HEK293 (cell line): ENCODE data around the gene LAMA2.

Experiments used
- CTCF ChIA-PET: fragments of 350-600 bp; formaldehyde crosslinking; extraction: SDS; loops from one replicate; lab custom pipeline; 2021; ENCODE audit warnings: antibody characterized with exemption; lab: Yijun Ruan, JAX
- POLR2A ChIA-PET: fragments of 300-600 bp; formaldehyde crosslinking; extraction: SDS; loops from one replicate; lab custom pipeline; 2020; ENCODE audit warnings: antibody characterized with exemption, inconsistent platforms; lab: Yijun Ruan, JAX
- H3K27ac ChIP-seq: fragments of 200-500 bp; sonication (Bioruptor generic); 2 replicates; pipeline ENCODE4 v1.5.1; 2014; ENCODE audit warnings: low read depth, low read length, control low read depth, inconsistent platforms; ENCODE audit errors: extremely low read depth
- H3K36me3 ChIP-seq, 2 experiments: fragments of 200-500 bp in 1 of 2; sonication (Bioruptor generic) in 1 of 2; 1 replicate in 1 of 2; 2 replicates in 1 of 2; pipeline ENCODE4 v1.5.1; 2014 to 2017; ENCODE audit warnings: inconsistent platforms in 2 of 2, low read length in 2 of 2; ENCODE audit not compliant: control insufficient read depth in 2 of 2, insufficient read depth in 1 of 2
- H3K4me1 ChIP-seq: fragments of 200-500 bp; sonication (Bioruptor generic); 2 replicates; pipeline ENCODE4 v1.5.1; 2014; ENCODE audit warnings: mild to moderate bottlenecking, low read length, inconsistent platforms; ENCODE audit not compliant: control insufficient read depth, insufficient read depth
- H3K4me3 ChIP-seq: 2 replicates; pipeline ENCODE4 v1.5.1; 2011; ENCODE audit warnings: low read depth, mild to moderate bottlenecking, control low read depth, low read length, moderate library complexity
- H3K9me3 ChIP-seq: fragments of 200-500 bp; sonication (Bioruptor generic); 2 replicates; pipeline ENCODE4 v1.5.1; 2014; ENCODE audit warnings: low read depth, low read length, inconsistent platforms; ENCODE audit not compliant: control insufficient read depth, insufficient read depth
- ATF2 ChIP-seq: fragments of 450-650 bp; formaldehyde crosslinking; IDR thresholded peaks from 2 replicates; pipeline ENCODE4 v1.5.1; 2016; ENCODE audit warnings: missing biosample characterization, missing genetic modification characterization, low read depth
- EGR2 ChIP-seq: fragments of 450-650 bp; formaldehyde crosslinking; IDR thresholded peaks from 2 replicates; pipeline ENCODE4 v1.5.1; 2016; ENCODE audit warnings: low read depth, missing biosample characterization, missing genetic modification characterization
- GLIS2 ChIP-seq: fragments of 450-650 bp; formaldehyde crosslinking; IDR thresholded peaks from 2 replicates; pipeline ENCODE4 v1.5.1; 2016; ENCODE audit warnings: missing biosample characterization, missing genetic modification characterization
- PRDM1 ChIP-seq: fragments of 450-650 bp; formaldehyde crosslinking; IDR thresholded peaks from 2 replicates; pipeline ENCODE4; 2016; ENCODE audit warnings: missing biosample characterization, missing genetic modification characterization
- PRDM2 ChIP-seq: fragments of 450-650 bp; formaldehyde crosslinking; IDR thresholded peaks from 2 replicates; pipeline ENCODE4 v1.5.1; 2016; ENCODE audit warnings: missing biosample characterization, missing genetic modification characterization, borderline replicate concordance
- ZBTB44 ChIP-seq: fragments of 450-650 bp; IDR thresholded peaks from 2 replicates; pipeline ENCODE4 v1.5.1; 2018; ENCODE audit warnings: missing biosample characterization, mild to moderate bottlenecking, missing genetic modification characterization
- ZFP37 ChIP-seq: fragments of 450-650 bp; formaldehyde crosslinking; IDR thresholded peaks from 2 replicates; pipeline ENCODE4 v1.5.1; 2016; ENCODE audit warnings: missing biosample characterization, missing genetic modification characterization
- ZNF133 ChIP-seq: fragments of 450-650 bp; formaldehyde crosslinking; IDR thresholded peaks from 2 replicates; pipeline ENCODE4 v1.5.1; 2016; ENCODE audit warnings: missing biosample characterization, missing genetic modification characterization
- ZNF16 ChIP-seq: fragments of 450-650 bp; formaldehyde crosslinking; IDR thresholded peaks from 2 replicates; pipeline ENCODE4 v1.5.1; 2016; ENCODE audit warnings: low read depth, missing biosample characterization, missing genetic modification characterization
- ZNF311 ChIP-seq: fragments of 450-650 bp; formaldehyde crosslinking; IDR thresholded peaks from 2 replicates; pipeline ENCODE4 v1.5.1; 2017; ENCODE audit warnings: missing biosample characterization, missing genetic modification characterization, borderline replicate concordance
- ZNF366 ChIP-seq: fragments of 450-650 bp; formaldehyde crosslinking; conservative IDR thresholded peaks from 2 replicates; pipeline ENCODE4 v1.5.1; 2016; ENCODE audit warnings: missing biosample characterization, missing genetic modification characterization
- ZNF501 ChIP-seq: fragments of 450-650 bp; formaldehyde crosslinking; IDR thresholded peaks from 2 replicates; pipeline ENCODE4 v1.5.1; 2016; ENCODE audit warnings: missing biosample characterization, missing genetic modification characterization
- ZNF514 ChIP-seq: fragments of 450-650 bp; formaldehyde crosslinking; IDR thresholded peaks from 2 replicates; pipeline ENCODE4 v1.5.1; 2016; ENCODE audit warnings: missing biosample characterization, missing genetic modification characterization
- ZNF580 ChIP-seq: fragments of 450-650 bp; formaldehyde crosslinking; IDR thresholded peaks from 2 replicates; pipeline ENCODE4 v1.5.1; 2016; ENCODE audit warnings: missing biosample characterization, missing genetic modification characterization
- ZNF585B ChIP-seq: fragments of 450-650 bp; formaldehyde crosslinking; IDR thresholded peaks from 2 replicates; pipeline ENCODE4 v1.5.1; 2016; ENCODE audit warnings: missing biosample characterization, missing genetic modification characterization
- ZNF660 ChIP-seq: fragments of 450-650 bp; IDR thresholded peaks from 2 replicates; pipeline ENCODE4 v1.5.1; 2018; ENCODE audit warnings: missing biosample characterization, mild to moderate bottlenecking, missing genetic modification characterization
- ZNF76 ChIP-seq: fragments of 450-650 bp; formaldehyde crosslinking; IDR thresholded peaks from 2 replicates; pipeline ENCODE4; 2016; ENCODE audit warnings: low read depth, missing biosample characterization, missing genetic modification characterization, borderline replicate concordance

The LAMA2 gene

GRCh38 chr6:129382916-129383315 lies 500.0 kb downstream of the LAMA2 start:
- H3K4me1 ChIP-seq: no peaks in the 10 kb centered on the region
- H3K9me3 ChIP-seq: no peaks in the 10 kb centered on the region
- ChIA-PET POLR2A (no interaction called here), CTCF (interaction anchor here (1.4 kb wide), 1 partner anchor 12 kb away, joined by 5 read pairs; no protein-coding TSS in a partner anchor)
- no peak for TF ChIP-seq ZNF580
- no peak for TF ChIP-seq ZNF660
- H3K36me3 ChIP-seq: no peaks in the 10 kb centered on the region
- no peak overlapping the region for H3K27ac ChIP-seq
- H3K4me3 ChIP-seq: no peak overlapping the region

GRCh38 chr6:129385117-129385516 lies 502.2 kb downstream of the LAMA2 start:
- CTCF ChIA-PET: no interaction called here
- TF ChIP-seq ZNF366 (tag by site-specific recombination) (peak; percentile 61), ZNF660 (no peak), PRDM2 (tag by site-specific recombination) (no peak), ATF2 (no peak), PRDM1 (tag by site-specific recombination) (peak; percentile 61; the same call in 1 of the 2 replicates), ZNF76 (tag by site-specific recombination) (no peak), ZNF501 (tag by site-specific recombination) (no peak), ZNF514 (tag by site-specific recombination) (no peak), ZNF311 (no peak), EGR2 (no peak), ZBTB44 (tag by site-specific recombination) (no peak)
- H3K36me3 ChIP-seq: no peaks in the 10 kb centered on the region
- no peaks in the 10 kb centered on the region for H3K4me1 ChIP-seq
- no peak overlapping the region for H3K27ac ChIP-seq
- POLR2A ChIA-PET: no interaction called here
- H3K9me3 ChIP-seq: no peaks in the 10 kb centered on the region
- no peak overlapping the region for H3K4me3 ChIP-seq

- no peak overlapping the region for H3K4me3 ChIP-seq
- ChIA-PET CTCF (interaction anchor here (0.7 to 1.4 kb wide), 2 partner anchors 13 to 20 kb away, joined by 3 to 6 read pairs; no protein-coding TSS in a partner anchor), POLR2A (no interaction called here)
- no peaks in the 10 kb centered on the region for H3K9me3 ChIP-seq
- H3K27ac ChIP-seq: no peak overlapping the region
- no peaks in the 10 kb centered on the region for H3K36me3 ChIP-seq
- TF ChIP-seq ZNF16 (tag by site-specific recombination): no peak
- TF ChIP-seq ZNF585B (tag by site-specific recombination): no peak
- no peak for TF ChIP-seq ZFP37 (tag by site-specific recombination)
- no peak for TF ChIP-seq GLIS2
- TF ChIP-seq ZNF133 (tag by site-specific recombination): no peak
- peak; percentile 55; the same call in 1 of the 2 replicates for TF ChIP-seq ZNF660
- H3K4me1 ChIP-seq: no peaks in the 10 kb centered on the region
Measured at GRCh38 chr6:129390900-129391299, 508.0 kb downstream of the LAMA2 start.
